ENCODE results near the gene GHRHR. TPM values are rescaled to one million over a fixed set of nuclear protein-coding genes. Genes with fewer than 3 reads are reported as not detected.

Gene GHRHR
- total and polyA plus RNA-seq, 2 of the 4 experiments (the other 2 are of a cell fraction), result not detected

DNA sequence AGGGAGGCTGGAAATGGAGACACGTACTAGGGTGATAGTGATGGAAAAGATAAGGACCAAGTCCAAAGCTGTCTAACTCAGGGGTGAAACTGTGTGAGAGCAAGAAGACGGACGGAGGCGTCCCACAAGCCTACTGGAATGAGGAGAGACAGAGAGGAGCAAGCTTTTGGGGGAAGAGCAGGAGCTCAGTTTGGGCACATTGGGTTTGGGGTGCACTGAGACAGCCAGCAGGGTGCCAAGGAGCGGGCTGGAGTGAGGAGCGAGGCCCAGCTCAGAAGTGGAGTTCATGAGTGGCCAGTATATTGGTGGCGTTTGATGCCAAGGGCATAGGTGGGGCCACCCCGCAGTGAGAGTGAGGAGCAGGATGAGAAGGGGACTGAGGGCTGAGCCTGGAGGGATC, 22.6 kb downstream of the GHRHR start:
- no peaks in the 10 kb centered on the region for H3K4me1 ChIP-seq (ENCODE audit: control insufficient read depth, insufficient read depth, low read length)
- TF ChIP-seq BHLHE40 (IDR thresholded peaks at IDR 0.05; ENCODE audit: low read depth, low read length), result no peak
- no peak for TF ChIP-seq RAD21 (IDR thresholded peaks at IDR 0.05; ENCODE audit: low read length)
- TF ChIP-seq USF2 (IDR thresholded peaks at IDR 0.05; ENCODE audit: low read depth, low read length), result no peak
- no peak for TF ChIP-seq MAZ (IDR thresholded peaks at IDR 0.05; ENCODE audit: borderline replicate concordance, low read depth, low read length)
- TF ChIP-seq POLR2A (IDR thresholded peaks at IDR 0.05; ENCODE audit: low read depth, low read length), result no peak
- TF ChIP-seq, protein P1, sequence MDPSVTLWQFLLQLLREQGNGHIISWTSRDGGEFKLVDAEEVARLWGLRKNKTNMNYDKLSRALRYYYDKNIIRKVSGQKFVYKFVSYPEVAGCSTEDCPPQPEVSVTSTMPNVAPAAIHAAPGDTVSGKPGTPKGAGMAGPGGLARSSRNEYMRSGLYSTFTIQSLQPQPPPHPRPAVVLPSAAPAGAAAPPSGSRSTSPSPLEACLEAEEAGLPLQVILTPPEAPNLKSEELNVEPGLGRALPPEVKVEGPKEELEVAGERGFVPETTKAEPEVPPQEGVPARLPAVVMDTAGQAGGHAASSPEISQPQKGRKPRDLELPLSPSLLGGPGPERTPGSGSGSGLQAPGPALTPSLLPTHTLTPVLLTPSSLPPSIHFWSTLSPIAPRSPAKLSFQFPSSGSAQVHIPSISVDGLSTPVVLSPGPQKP (IDR thresholded peaks at IDR 0.05; ENCODE audit: borderline replicate concordance, low read depth, low read length), result no peak
- TF ChIP-seq SMC3 (IDR thresholded peaks at IDR 0.05; ENCODE audit: low read depth, low read length), result no peak
- TF ChIP-seq CHD1 (IDR thresholded peaks at IDR 0.05; ENCODE audit: low read depth, low read length), result no peak
- TF ChIP-seq MAFK (IDR thresholded peaks at IDR 0.05; ENCODE audit: low read depth, low read length), result no peak
- TF ChIP-seq NFE2L2 (IDR thresholded peaks at IDR 0.05; ENCODE audit: low read depth, low read length), result no peak
- TF ChIP-seq RCOR1 (IDR thresholded peaks at IDR 0.05; ENCODE audit: insufficient replicate concordance, low read length), result no peak
- TF ChIP-seq CEBPB (IDR thresholded peaks at IDR 0.05; ENCODE audit: low read depth, low read length), result no peak
- no peak for TF ChIP-seq RFX5 (IDR thresholded peaks at IDR 0.05; ENCODE audit: low read depth, low read length)
- TF ChIP-seq, protein P2, sequence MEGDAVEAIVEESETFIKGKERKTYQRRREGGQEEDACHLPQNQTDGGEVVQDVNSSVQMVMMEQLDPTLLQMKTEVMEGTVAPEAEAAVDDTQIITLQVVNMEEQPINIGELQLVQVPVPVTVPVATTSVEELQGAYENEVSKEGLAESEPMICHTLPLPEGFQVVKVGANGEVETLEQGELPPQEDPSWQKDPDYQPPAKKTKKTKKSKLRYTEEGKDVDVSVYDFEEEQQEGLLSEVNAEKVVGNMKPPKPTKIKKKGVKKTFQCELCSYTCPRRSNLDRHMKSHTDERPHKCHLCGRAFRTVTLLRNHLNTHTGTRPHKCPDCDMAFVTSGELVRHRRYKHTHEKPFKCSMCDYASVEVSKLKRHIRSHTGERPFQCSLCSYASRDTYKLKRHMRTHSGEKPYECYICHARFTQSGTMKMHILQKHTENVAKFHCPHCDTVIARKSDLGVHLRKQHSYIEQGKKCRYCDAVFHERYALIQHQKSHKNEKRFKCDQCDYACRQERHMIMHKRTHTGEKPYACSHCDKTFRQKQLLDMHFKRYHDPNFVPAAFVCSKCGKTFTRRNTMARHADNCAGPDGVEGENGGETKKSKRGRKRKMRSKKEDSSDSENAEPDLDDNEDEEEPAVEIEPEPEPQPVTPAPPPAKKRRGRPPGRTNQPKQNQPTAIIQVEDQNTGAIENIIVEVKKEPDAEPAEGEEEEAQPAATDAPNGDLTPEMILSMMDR (conservative IDR thresholded peaks at IDR 0.05; ENCODE audit: low read depth, low read length), result no peak
- no peak for TF ChIP-seq MXI1 (IDR thresholded peaks at IDR 0.05; ENCODE audit: borderline replicate concordance, low read depth, low read length)
- TF ChIP-seq FOS (IDR thresholded peaks at IDR 0.05; ENCODE audit: low read depth, low read length), result no peak
- in situ Hi-C loops (cut with MboI; ENCODE audit: low sequenced_read_pairs) (no loop called here), intact Hi-C loops (cut with micrococcal nuclease) (no loop called here), dilution Hi-C loops (cut with HindIII; ENCODE audit: low sequenced_read_pairs, unreplicated experiment) (no loop called here)
- H4K5ac ChIP-seq (ENCODE audit: low read depth, low read length), result no peak overlapping the region
- BruUV-seq (replicated peaks), result no TSS peak
- H2BK20ac ChIP-seq (ENCODE audit: low read depth, low read length), result no peak overlapping the region
- H3K79me1 ChIP-seq (ENCODE audit: low read depth in 1 of 2, low read length in 2 of 2), result no peaks in the 10 kb centered on the region
- no peaks in the 10 kb centered on the region for H3K36me3 ChIP-seq (ENCODE audit: control insufficient read depth, insufficient read depth, low read length)
- no peaks in the 10 kb centered on the region for H3K9me3 ChIP-seq (ENCODE audit: control insufficient read depth, insufficient read depth, low read length)
- no peak overlapping the region for H3K4me3 ChIP-seq (ENCODE audit: insufficient read depth, low read depth, low read length)
- H3K18ac ChIP-seq (ENCODE audit: low read depth, low read length), result no peak overlapping the region
- H3K27me3 ChIP-seq (ENCODE audit: control insufficient read depth, insufficient read depth, low read length), result peaks cover 21% of the 10 kb centered on the region
- no peak overlapping the region for H3K9ac ChIP-seq (ENCODE audit: low read depth, low read length)
- H2BK5ac ChIP-seq (ENCODE audit: low read depth, low read length, poor library complexity, severe bottlenecking), result no peak overlapping the region
- no peaks in the 10 kb centered on the region for H4K20me1 ChIP-seq (ENCODE audit: insufficient read depth, low read length)
- DNase-seq (no peak), ATAC-seq (ENCODE audit: low read depth) (no peak)
- no peak overlapping the region for H2AK5ac ChIP-seq (ENCODE audit: low read depth, low read length)
- no peak overlapping the region for H2BK120ac ChIP-seq (ENCODE audit: low read depth, low read length)
- WGBS, 2 experiments (ENCODE audit: extremely low coverage in 2 of 2, insufficient read length in 1 of 2), result 33% methylated on average over 1 of the region's 8 CpGs; no CpG with 5 or more reads in 1 of the 2 experiments
- H3K9me1 ChIP-seq (ENCODE audit: insufficient read depth, low read length), result no peaks in the 10 kb centered on the region
- no peak overlapping the region for H2BK15ac ChIP-seq (ENCODE audit: low read depth, low read length)
- no peak overlapping the region for H3K56ac ChIP-seq (ENCODE audit: extremely low read depth, insufficient read depth, low read length)
- no peak overlapping the region for H3K14ac ChIP-seq (replicated peaks; ENCODE audit: low read depth, low read length)
- no peak overlapping the region for H4K8ac ChIP-seq (ENCODE audit: low read depth in 2 of 2, low read length in 2 of 2)
- H4K91ac ChIP-seq (ENCODE audit: insufficient read depth, low read depth, low read length), result no peak overlapping the region
- no peak overlapping the region for H2AFZ ChIP-seq (replicated peaks; ENCODE audit: low read length, poor library complexity)
- H3K23ac ChIP-seq (ENCODE audit: low read depth, low read length), result no peak overlapping the region
- ChIA-PET POLR2A (ENCODE audit: unreplicated experiment) (no interaction called here), CTCF (interaction anchor here (6.1 kb wide), 1 partner anchor 136 kb away, joined by 83 read pairs; no protein-coding TSS in a partner anchor)
- H3K4ac ChIP-seq (ENCODE audit: low read depth, low read length), result no peak overlapping the region
- no peak overlapping the region for H3K27ac ChIP-seq (ENCODE audit: insufficient read depth, low read length)
- H2AK9ac ChIP-seq (replicated peaks; ENCODE audit: low read depth, low read length, poor library complexity), result no peak overlapping the region
- no peak overlapping the region for H3K4me2 ChIP-seq (ENCODE audit: low read depth, low read length)
